ENCODE data around the gene STARD5. TPM values are rescaled to one million over a fixed set of nuclear protein-coding genes. Genes with fewer than 3 reads are reported as not detected.
A peak's percentile ranks its signal among the peaks of the same experiment; 100 is the strongest.

Gene STARD5
- total RNA-seq, 1 donor from 2014 or later: 3.1 TPM

GRCh38 chr15:81291916-81292522 lies 31.9 kb downstream of the STARD5 start:
- no peak overlapping the region for H3K4me3 Mint-ChIP-seq (ENCODE audit: unreplicated experiment)
- H3K27me3 Mint-ChIP-seq (ENCODE audit: unreplicated experiment): peaks cover 3% of the 10 kb centered on the region
- H3K4me1 Mint-ChIP-seq (ENCODE audit: low read depth, unreplicated experiment): no peaks in the 10 kb centered on the region
- H3K36me3 Mint-ChIP-seq (ENCODE audit: unreplicated experiment): no peaks in the 10 kb centered on the region
- H3K9me3 Mint-ChIP-seq (ENCODE audit: unreplicated experiment): peaks cover 4% of the 10 kb centered on the region
- H3K27ac Mint-ChIP-seq (ENCODE audit: unreplicated experiment): no peak overlapping the region
- DNase-seq: no peak
- no peak for TF ChIP-seq CTCF (IDR thresholded peaks at IDR 0.05; ENCODE audit: partially characterized antibody, unreplicated experiment)

- no peak for DNase-seq
- TF ChIP-seq CTCF (IDR thresholded peaks at IDR 0.05; ENCODE audit: partially characterized antibody, unreplicated experiment): no peak
- Mint-ChIP-seq H3K9me3 (ENCODE audit: unreplicated experiment) (peaks cover 4% of the 10 kb centered on the region), H3K36me3 (ENCODE audit: unreplicated experiment) (no peaks in the 10 kb centered on the region), H3K4me1 (ENCODE audit: low read depth, unreplicated experiment) (no peaks in the 10 kb centered on the region), H3K27ac (ENCODE audit: unreplicated experiment) (no peak overlapping the region), H3K4me3 (ENCODE audit: unreplicated experiment) (no peak overlapping the region), H3K27me3 (ENCODE audit: unreplicated experiment) (peaks cover 3% of the 10 kb centered on the region)
These were observed 34.0 kb downstream of the STARD5 start for GRCh38 chr15:81289910-81290309.

GRCh38 chr15:81288616-81289015 lies 35.3 kb downstream of the STARD5 start:
- Mint-ChIP-seq H3K4me3 (ENCODE audit: unreplicated experiment) (no peak overlapping the region), H3K27me3 (ENCODE audit: unreplicated experiment) (peaks cover 3% of the 10 kb centered on the region)

GRCh38 chr15:81288040-81288439 lies 35.9 kb downstream of the STARD5 start:
- Mint-ChIP-seq H3K36me3 (ENCODE audit: unreplicated experiment) (no peaks in the 10 kb centered on the region), H3K27ac (ENCODE audit: unreplicated experiment) (no peak overlapping the region), H3K4me3 (ENCODE audit: unreplicated experiment) (no peak overlapping the region), H3K27me3 (ENCODE audit: unreplicated experiment) (peaks cover 3% of the 10 kb centered on the region), H3K9me3 (ENCODE audit: unreplicated experiment) (no peaks in the 10 kb centered on the region), H3K4me1 (ENCODE audit: low read depth, unreplicated experiment) (no peaks in the 10 kb centered on the region)
- DNase-seq: no peak
- TF ChIP-seq CTCF (IDR thresholded peaks at IDR 0.05; ENCODE audit: partially characterized antibody, unreplicated experiment): no peak

More at GRCh38 chr15:81288616-81289015, 35.3 kb downstream of the STARD5 start:
- no peak for TF ChIP-seq CTCF (IDR thresholded peaks at IDR 0.05; ENCODE audit: partially characterized antibody, unreplicated experiment)
- no peaks in the 10 kb centered on the region for H3K4me1 Mint-ChIP-seq (ENCODE audit: low read depth, unreplicated experiment)
- no peaks in the 10 kb centered on the region for H3K36me3 Mint-ChIP-seq (ENCODE audit: unreplicated experiment)
- DNase-seq: no peak
- no peak overlapping the region for H3K27ac Mint-ChIP-seq (ENCODE audit: unreplicated experiment)
- H3K9me3 Mint-ChIP-seq (ENCODE audit: unreplicated experiment): no peaks in the 10 kb centered on the region

GRCh38 chr15:81286621-81287121 lies 37.3 kb downstream of the STARD5 start:
- Mint-ChIP-seq H3K9me3 (ENCODE audit: unreplicated experiment) (no peaks in the 10 kb centered on the region), H3K36me3 (ENCODE audit: unreplicated experiment) (no peaks in the 10 kb centered on the region), H3K27me3 (ENCODE audit: unreplicated experiment) (peaks cover 3% of the 10 kb centered on the region), H3K4me3 (ENCODE audit: unreplicated experiment) (peak overlapping the region; percentile 21), H3K4me1 (ENCODE audit: low read depth, unreplicated experiment) (no peaks in the 10 kb centered on the region), H3K27ac (ENCODE audit: unreplicated experiment) (no peak overlapping the region)
- no peak for DNase-seq
- no peak for TF ChIP-seq CTCF (IDR thresholded peaks at IDR 0.05; ENCODE audit: partially characterized antibody, unreplicated experiment)

Data from glutamatergic neuron (in vitro differentiated cells).